Fibroblast of lung (primary cell): ENCODE data around the gene TMEM41A.

Experiments
- EZH2 ChIP-seq: IDR thresholded peaks from 2 replicates; pipeline ENCODE4 v1.5.1; 2012; ENCODE audit warnings: low read length, control low read depth, mild to moderate bottlenecking; ENCODE audit errors: missing control alignments
- TF ChIP-seq, protein P1 (sequence below), 2 donors: IDR thresholded peaks in 1 of 2; conservative IDR thresholded peaks in 1 of 2; 1 replicate in 1 of 2; 2 replicates in 1 of 2; pipeline ENCODE4 v1.5.1; 2011 to 2012; ENCODE audit warnings: low read length in 2 of 2, control low read depth in 1 of 2, inconsistent platforms in 1 of 2, low read depth in 1 of 2, mild to moderate bottlenecking in 1 of 2

GRCh38 chr3:185507883-185508282 is 9.0 kb upstream of the TMEM41A start:
- no peak for TF ChIP-seq EZH2
- TF ChIP-seq, protein P1, sequence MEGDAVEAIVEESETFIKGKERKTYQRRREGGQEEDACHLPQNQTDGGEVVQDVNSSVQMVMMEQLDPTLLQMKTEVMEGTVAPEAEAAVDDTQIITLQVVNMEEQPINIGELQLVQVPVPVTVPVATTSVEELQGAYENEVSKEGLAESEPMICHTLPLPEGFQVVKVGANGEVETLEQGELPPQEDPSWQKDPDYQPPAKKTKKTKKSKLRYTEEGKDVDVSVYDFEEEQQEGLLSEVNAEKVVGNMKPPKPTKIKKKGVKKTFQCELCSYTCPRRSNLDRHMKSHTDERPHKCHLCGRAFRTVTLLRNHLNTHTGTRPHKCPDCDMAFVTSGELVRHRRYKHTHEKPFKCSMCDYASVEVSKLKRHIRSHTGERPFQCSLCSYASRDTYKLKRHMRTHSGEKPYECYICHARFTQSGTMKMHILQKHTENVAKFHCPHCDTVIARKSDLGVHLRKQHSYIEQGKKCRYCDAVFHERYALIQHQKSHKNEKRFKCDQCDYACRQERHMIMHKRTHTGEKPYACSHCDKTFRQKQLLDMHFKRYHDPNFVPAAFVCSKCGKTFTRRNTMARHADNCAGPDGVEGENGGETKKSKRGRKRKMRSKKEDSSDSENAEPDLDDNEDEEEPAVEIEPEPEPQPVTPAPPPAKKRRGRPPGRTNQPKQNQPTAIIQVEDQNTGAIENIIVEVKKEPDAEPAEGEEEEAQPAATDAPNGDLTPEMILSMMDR (conservative IDR thresholded peaks at IDR 0.05 in 1 of 2, IDR thresholded peaks at IDR 0.05 in 1 of 2; ENCODE audit: low read depth in 1 of 2, low read length in 2 of 2) = no peak
